GM21447 (cell line): ENCODE data around the gene ITGA11.
A peak's percentile ranks its signal among the peaks of the same experiment; 100 is the strongest.

Source experiments
- ATAC-seq: cut with Tn5 transposase; IDR thresholded peaks from one replicate; pipeline ENCODE4 v1.9.1; 2021; ENCODE audit not compliant: unreplicated experiment

ITGA11 gene

GRCh38 chr15:68298336-68298735, 133.6 kb downstream of the ITGA11 start:
- ATAC-seq = no peak

GRCh38 chr15:68295014-68295805, 136.8 kb downstream of the ITGA11 start:
- no peak for ATAC-seq

- no peak for ATAC-seq
Measured at GRCh38 chr15:68292967-68293366, 139.0 kb downstream of the ITGA11 start.

GRCh38 chr15:68292157-68292781, 139.7 kb downstream of the ITGA11 start:
- no peak for ATAC-seq

- no peak for ATAC-seq
Measured at GRCh38 chr15:68290715-68291114, 141.2 kb downstream of the ITGA11 start.

GRCh38 chr15:68289621-68290352, 142.2 kb downstream of the ITGA11 start:
- ATAC-seq = no peak

- ATAC-seq = no peak
Measured at GRCh38 chr15:68289057-68289456, 142.9 kb downstream of the ITGA11 start.

GRCh38 chr15:68286256-68286655, 145.7 kb downstream of the ITGA11 start:
- no peak for ATAC-seq

GRCh38 chr15:68285259-68285980, 146.5 kb downstream of the ITGA11 start:
- no peak for ATAC-seq

- ATAC-seq = no peak
Measured at GRCh38 chr15:68284616-68285258, 147.2 kb downstream of the ITGA11 start.

- ATAC-seq = no peak
Measured at GRCh38 chr15:68283401-68283800, 148.6 kb downstream of the ITGA11 start.

- no peak for ATAC-seq
Measured at GRCh38 chr15:68281008-68281407, 151.0 kb downstream of the ITGA11 start.

- no peak for ATAC-seq
Measured at GRCh38 chr15:68279779-68280753, 151.9 kb downstream of the ITGA11 start.

GRCh38 chr15:68278595-68279405, 153.2 kb downstream of the ITGA11 start:
- ATAC-seq = no peak

GRCh38 chr15:68278345-68278594, 153.7 kb downstream of the ITGA11 start:
- peak; percentile 44 for ATAC-seq

- peak; percentile 66 for ATAC-seq
Measured at GRCh38 chr15:68277603-68278344, 154.2 kb downstream of the ITGA11 start, which contains the start of gene FEM1B. FEM1B (plus strand) TSS chr15:68277745; CDS start chr15:68278418, 673 bp downstream.

- peak; percentile 12 for ATAC-seq
Measured at GRCh38 chr15:68277131-68277602, 154.8 kb downstream of the ITGA11 start.

- ATAC-seq = no peak
Measured at GRCh38 chr15:68276668-68277067, 155.3 kb downstream of the ITGA11 start.
